Gastroesophageal sphincter (tissue), 4 donors: ENCODE data around the gene CLCNKA. TPM values are rescaled to one million over a fixed set of nuclear protein-coding genes. Genes with fewer than 3 reads are reported as not detected.
A peak's percentile ranks its signal among the peaks of the same experiment; 100 is the strongest.
"Not testable (repeated sequence)": the region's sequence is repeated elsewhere in the genome, so short reads cannot be mapped to it uniquely, and the experiment has no call there.

ENCODE experiments used
- ATAC-seq: fragments of 150-250 bp; one replicate; pipeline ENCODE4 v1.9.1; 2016; ENCODE audit warnings: mild to moderate bottlenecking, moderate library complexity
- H3K27ac ChIP-seq, 4 donors: fragments of 200-600 bp; sonication (generic) in 3 of 4; 1 replicate in 3 of 4; 2 replicates in 1 of 4; pipeline ENCODE4 v1.5.1; 2016 to 2019
- H3K27me3 ChIP-seq: fragments of 200-600 bp; sonication (generic); one replicate; pipeline ENCODE4 v1.5.1; 2019
- H3K36me3 ChIP-seq, 2 donors: fragments of 200-600 bp; sonication (generic); one replicate each; pipeline ENCODE4 v1.5.1; 2019; ENCODE audit warnings: control low read depth in 1 of 2
- H3K4me1 ChIP-seq, 3 donors: fragments of 200-600 bp; sonication (generic); 1 replicate in 2 of 3; 2 replicates in 1 of 3; pipeline ENCODE4 v1.5.1; 2016 to 2019; ENCODE audit warnings: control low read depth in 2 of 3
- H3K4me3 ChIP-seq, 2 donors: fragments of 200-600 bp; sonication (generic); one replicate each; pipeline ENCODE4 v1.5.1; 2019; ENCODE audit warnings: mild to moderate bottlenecking in 1 of 2, moderate library complexity in 1 of 2
- H3K9me3 ChIP-seq, 3 donors: fragments of 200-600 bp; sonication (generic); one replicate each; pipeline ENCODE4 v1.5.1; 2017 to 2019; ENCODE audit warnings: control low read depth in 2 of 3
- CTCF ChIP-seq, 4 experiments: fragments of 200-600 bp in 2 of 4; fragments of 450-650 bp in 2 of 4; sonication (generic) in 1 of 4; IDR thresholded peaks; one replicate each; pipeline ENCODE4 v1.5.1; 2017 to 2019; ENCODE audit warnings: antibody characterized with exemption in 4 of 4, mild to moderate bottlenecking in 2 of 4, moderate library complexity in 2 of 4
- EP300 ChIP-seq: sonication (generic); formaldehyde crosslinking; IDR thresholded peaks from one replicate; pipeline ENCODE4 v1.6.1; 2017; ENCODE audit warnings: antibody characterized with exemption, mild to moderate bottlenecking
- POLR2A ChIP-seq, 2 donors: fragments of 450-650 bp; IDR thresholded peaks; one replicate each; pipeline ENCODE4 v1.6.1; 2017; ENCODE audit warnings: antibody characterized with exemption in 2 of 2, mild to moderate bottlenecking in 2 of 2, moderate library complexity in 1 of 2
- POLR2AphosphoS5 ChIP-seq: sonication (generic); formaldehyde crosslinking; IDR thresholded peaks from one replicate; pipeline ENCODE4 v1.6.1; 2017; ENCODE audit warnings: antibody characterized with exemption
- WGBS, 2 donors: methylation state at CpG; one replicate each; pipeline ENCODE4 v1.1.5; 2018; ENCODE audit warnings: low coverage in 1 of 2; 5-methylcytosine and 5-hydroxymethylcytosine counted together
- total RNA-seq, 4 donors: library from RNA; depleted of rRNA; stranded (reverse); fragments of >200 nt; gene quantifications; one replicate each; pipeline ENCODE4 v1.1.0, GENCODE V29; 2016

CLCNKA gene
- total RNA-seq, 4 donors from 2014 or later: 0.08 to 3.0 (median 0.20) TPM; not detected in 1

GRCh38 chr1:16018749-16019643 is 2.8 kb upstream of the CLCNKA start:
- WGBS, 2 donors: 43% methylated on average over 5 of the region's 23 CpGs; no CpG with 5 or more reads in 1 of the 2 donors
- Histone ChIP-seq H3K9me3 (no peaks in the 10 kb centered on the region), H3K4me3 (peak overlapping the region in 1 of 2 donors; percentile 66), H3K27ac (peak overlapping the region; percentile 86 to 95 (median 92)), H3K36me3 (no peaks in the 10 kb centered on the region), H3K4me1 (peaks cover 18 to 83% (median 33%) of the 10 kb centered on the region in 3 donors), H3K27me3 (no peaks in the 10 kb centered on the region)
- TF ChIP-seq POLR2A (IDR thresholded peaks at IDR 0.05): no peak
- TF ChIP-seq CTCF (IDR thresholded peaks at IDR 0.05): no peak
- no peak for TF ChIP-seq EP300
- TF ChIP-seq POLR2AphosphoS5: no peak
- no peak for ATAC-seq

- Histone ChIP-seq H3K36me3 (no peaks in the 10 kb centered on the region), H3K4me1 (peaks cover 18 to 75% (median 33%) of the 10 kb centered on the region in 3 donors), H3K9me3 (no peaks in the 10 kb centered on the region), H3K4me3 (no peak overlapping the region), H3K27ac (peak overlapping the region; percentile 86 to 95 (median 92)), H3K27me3 (no peaks in the 10 kb centered on the region)
- no CpG with 5 or more reads among the region's 9 CpGs for WGBS, 2 donors
- no peak for TF ChIP-seq CTCF (IDR thresholded peaks at IDR 0.05)
- TF ChIP-seq POLR2AphosphoS5: no peak
- ATAC-seq: no peak
Measured at GRCh38 chr1:16019644-16020277, 2.1 kb upstream of the CLCNKA start.

- Histone ChIP-seq H3K27me3 (no peaks in the 10 kb centered on the region), H3K4me1 (peaks cover 18 to 69% (median 30%) of the 10 kb centered on the region in 3 donors), H3K36me3 (no peaks in the 10 kb centered on the region), H3K9me3 (no peaks in the 10 kb centered on the region), H3K27ac (peak overlapping the region; percentile 86 to 95 (median 92)), H3K4me3 (no peak overlapping the region)
- no peak for TF ChIP-seq EP300
- no peak for TF ChIP-seq POLR2AphosphoS5
- WGBS, 2 donors: 48% methylated on average over 3 of the region's 6 CpGs; no CpG with 5 or more reads in 1 of the 2 donors
- no peak for ATAC-seq
Measured at GRCh38 chr1:16020325-16020724, 1.5 kb upstream of the CLCNKA start.

GRCh38 chr1:16020878-16021277 is 958 bp upstream of the CLCNKA start:
- H3K27me3 ChIP-seq, ATAC-seq, H3K4me3 ChIP-seq, H3K9me3 ChIP-seq, H3K36me3 ChIP-seq: not testable (repeated sequence)
- Histone ChIP-seq H3K4me1 (peaks cover 18 to 64% (median 26%) of the 10 kb centered on the region in 3 donors), H3K27ac (peak overlapping the region in 3 of 4 donors; percentile 91 to 95 (median 92))
- 20% methylated on average over 1 of the region's 9 CpGs; no CpG with 5 or more reads in 1 of the 2 donors for WGBS, 2 donors

GRCh38 chr1:16022393-16022792 is 557 bp downstream of the CLCNKA start:
- Histone ChIP-seq H3K4me3 (no peak overlapping the region), H3K27me3 (no peaks in the 10 kb centered on the region), H3K36me3 (no peaks in the 10 kb centered on the region), H3K27ac (peak overlapping the region in 3 of 4 donors; percentile 91 to 95 (median 92)), H3K4me1 (peaks cover 18 to 62% (median 35%) of the 10 kb centered on the region in 3 donors), H3K9me3 (no peaks in the 10 kb centered on the region)
- 67 to 100% methylated on average over 1 to 5 of the region's 11 CpGs for WGBS, 2 donors
- ATAC-seq: no peak
- no peak for TF ChIP-seq POLR2A (IDR thresholded peaks at IDR 0.05)
- TF ChIP-seq POLR2AphosphoS5: no peak
- TF ChIP-seq CTCF (IDR thresholded peaks at IDR 0.05): no peak
